ENCODE measurements around the gene PI4K2A. TPM values are rescaled to one million over a fixed set of nuclear protein-coding genes. Genes with fewer than 3 reads are reported as not detected.

PI4K2A gene
- 8.7 TPM for total RNA-seq

- DNase-seq = peak; percentile 98
Observed at GRCh38 chr10:97640174-97640867, at the start of gene PI4K2A. Gene PI4K2A (plus strand): TSS chr10:97640671. CDS start chr10:97640743, 72 bp downstream.

- DNase-seq = no peak
Observed at GRCh38 chr10:97590748-97591495, 49.5 kb upstream of the PI4K2A start.

- DNase-seq = no peak
Observed at GRCh38 chr10:97593421-97593820, 47.0 kb upstream of the PI4K2A start.

GRCh38 chr10:97596101-97597082 lies 44.1 kb upstream of the PI4K2A start:
- DNase-seq = peak; percentile 31

- no peak for DNase-seq
Observed at GRCh38 chr10:97597778-97598177, 42.7 kb upstream of the PI4K2A start.

- no peak for DNase-seq
Observed at GRCh38 chr10:97598407-97599271, 41.8 kb upstream of the PI4K2A start.

- DNase-seq = no peak
Observed at GRCh38 chr10:97599272-97599619, 41.2 kb upstream of the PI4K2A start.

- DNase-seq = no peak
Observed at GRCh38 chr10:97600616-97601015, 39.9 kb upstream of the PI4K2A start.

GRCh38 chr10:97601268-97602215 lies 38.9 kb upstream of the PI4K2A start:
- DNase-seq = no peak

GRCh38 chr10:97607095-97607636 lies 33.3 kb upstream of the PI4K2A start:
- no peak for DNase-seq

- DNase-seq = no peak
Observed at GRCh38 chr10:97608991-97609561, 31.4 kb upstream of the PI4K2A start.

GRCh38 chr10:97611473-97611872 lies 29.0 kb upstream of the PI4K2A start:
- DNase-seq = no peak

GRCh38 chr10:97612386-97612785 lies 28.1 kb upstream of the PI4K2A start:
- DNase-seq = no peak

- no peak for DNase-seq
Observed at GRCh38 chr10:97618285-97618684, 22.2 kb upstream of the PI4K2A start.

GRCh38 chr10:97618733-97619132 lies 21.7 kb upstream of the PI4K2A start:
- DNase-seq = no peak

GRCh38 chr10:97623277-97623676 lies 17.2 kb upstream of the PI4K2A start:
- DNase-seq = no peak

GRCh38 chr10:97627731-97628130 lies 12.7 kb upstream of the PI4K2A start:
- no peak for DNase-seq

GRCh38 chr10:97628228-97628627 lies 12.2 kb upstream of the PI4K2A start:
- DNase-seq = no peak

- no peak for DNase-seq
Observed at GRCh38 chr10:97629289-97629688, 11.2 kb upstream of the PI4K2A start.

- no peak for DNase-seq
Observed at GRCh38 chr10:97631098-97631497, 9.4 kb upstream of the PI4K2A start.

All from occipital lobe (tissue), 2 donors.